PFSK-1 (cell line): ENCODE data around the gene ZNF700.

ENCODE experiments used
- POLR2AphosphoS5 ChIP-seq: IDR thresholded peaks from 2 replicates; pipeline ENCODE4 v1.6.1; 2012; ENCODE audit warnings: low read depth, mild to moderate bottlenecking, control low read depth, low read length, moderate library complexity
- REST ChIP-seq, 2 experiments: IDR thresholded peaks; 2 replicates each; pipeline versions ENCODE4 v1.6.1 to v1.8.0; 2011 to 2012; ENCODE audit warnings: low read depth in 2 of 2, low read length in 2 of 2, control low read depth in 1 of 2, inconsistent platforms in 1 of 2, mild to moderate bottlenecking in 1 of 2, moderate library complexity in 1 of 2; ENCODE audit not compliant: insufficient read depth in 1 of 2
- SIN3A ChIP-seq: IDR thresholded peaks from 2 replicates; pipeline ENCODE4 v1.6.1; 2012; ENCODE audit warnings: mild to moderate bottlenecking, low read length, moderate library complexity, borderline replicate concordance; ENCODE audit not compliant: insufficient read depth
- TAF1 ChIP-seq: IDR thresholded peaks from 2 replicates; pipeline ENCODE4 v1.6.1; 2012; ENCODE audit warnings: low read length, control low read depth, borderline replicate concordance; ENCODE audit not compliant: insufficient read depth

DNA sequence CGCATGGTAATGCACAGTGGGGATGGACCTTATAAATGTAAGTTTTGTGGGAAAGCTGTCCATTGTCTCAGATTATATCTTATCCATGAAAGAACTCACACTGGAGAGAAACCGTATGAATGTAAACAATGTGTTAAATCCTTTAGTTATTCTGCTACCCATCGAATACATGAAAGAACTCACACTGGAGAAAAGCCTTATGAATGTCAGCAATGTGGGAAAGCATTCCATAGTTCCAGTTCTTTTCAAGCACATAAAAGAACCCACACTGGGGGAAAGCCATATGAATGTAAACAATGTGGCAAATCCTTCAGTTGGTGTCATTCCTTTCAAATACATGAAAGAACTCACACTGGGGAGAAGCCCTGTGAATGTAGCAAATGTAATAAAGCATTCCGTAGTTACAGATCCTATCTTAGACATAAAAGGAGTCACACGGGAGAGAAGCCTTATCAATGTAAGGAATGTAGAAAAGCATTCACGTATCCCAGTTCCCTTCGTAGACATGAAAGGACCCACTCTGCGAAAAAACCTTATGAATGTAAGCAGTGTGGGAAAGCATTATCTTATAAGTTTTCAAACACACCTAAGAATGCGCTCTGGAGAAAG, 53.7 kb downstream of the ZNF700 start:
- TF ChIP-seq POLR2AphosphoS5 (no peak), REST (IDR thresholded peaks at IDR 0.05; ENCODE audit: insufficient read depth in 1 of 2, low read depth in 2 of 2, low read length in 2 of 2) (no peak), SIN3A (no peak), TAF1 (no peak)
